Ishikawa (cell line): ENCODE results near the gene S100A1.

Experiments
- CREB1 ChIP-seq: IDR thresholded peaks from 2 replicates; pipeline ENCODE4 v1.6.1; 2012; ENCODE audit warnings: low read depth
- YY1 ChIP-seq: IDR thresholded peaks from 2 replicates; pipeline ENCODE4 v1.6.1; 2012; ENCODE audit warnings: low read depth

- no peak for TF ChIP-seq CREB1
- TF ChIP-seq YY1: no peak
Measured at GRCh38 chr1:153578490-153578889, 49.7 kb upstream of the S100A1 start.
